Stimulated activated CD4-positive, alpha-beta T cell treated with anti-CD3 and anti-CD28 coated beads, Interleukin-4, amount 100 ng/mL, for 4 hours (primary cell): ENCODE data around the gene JPH3.
"Not testable (repeated sequence)": the region's sequence is repeated elsewhere in the genome, so short reads cannot be mapped to it uniquely, and the experiment has no call there.

Experiments
- DNase-seq, 2 experiments: peaks; one replicate each; pipeline ENCODE4 v3.0.0-alpha.2; 2020

JPH3 gene

DNA sequence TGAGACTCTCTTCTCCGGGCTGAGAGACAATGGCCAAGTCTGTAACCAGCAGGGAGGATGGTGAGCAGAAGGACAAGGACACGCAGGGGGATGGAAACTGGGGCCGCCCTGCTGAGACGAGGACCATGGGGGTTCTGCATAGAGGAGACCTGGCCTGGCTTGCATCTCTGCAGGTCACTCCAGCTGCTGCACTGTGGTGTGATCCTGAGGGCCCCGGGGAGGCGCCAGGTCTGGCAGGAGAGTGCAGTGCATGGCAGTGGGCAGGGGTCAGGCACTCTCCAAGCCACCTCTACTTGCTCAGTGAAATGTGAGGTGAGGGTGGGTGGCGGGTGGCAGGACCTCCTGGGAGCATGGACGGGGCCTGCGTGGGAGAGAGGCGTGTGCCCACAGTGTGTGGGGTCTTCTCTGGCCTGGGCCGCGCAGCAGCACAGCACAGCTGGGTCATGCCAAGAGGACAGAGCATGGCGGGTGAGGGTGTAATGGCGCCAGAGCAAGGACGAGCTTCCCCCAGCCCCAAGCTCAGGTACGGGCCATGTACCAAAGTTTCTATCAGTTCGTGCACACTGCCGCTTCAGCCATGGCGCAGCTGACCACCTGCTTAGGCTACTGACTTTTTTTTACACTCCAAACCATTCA lies 120.4 kb downstream of the JPH3 start:
- DNase-seq: no peak

DNA sequence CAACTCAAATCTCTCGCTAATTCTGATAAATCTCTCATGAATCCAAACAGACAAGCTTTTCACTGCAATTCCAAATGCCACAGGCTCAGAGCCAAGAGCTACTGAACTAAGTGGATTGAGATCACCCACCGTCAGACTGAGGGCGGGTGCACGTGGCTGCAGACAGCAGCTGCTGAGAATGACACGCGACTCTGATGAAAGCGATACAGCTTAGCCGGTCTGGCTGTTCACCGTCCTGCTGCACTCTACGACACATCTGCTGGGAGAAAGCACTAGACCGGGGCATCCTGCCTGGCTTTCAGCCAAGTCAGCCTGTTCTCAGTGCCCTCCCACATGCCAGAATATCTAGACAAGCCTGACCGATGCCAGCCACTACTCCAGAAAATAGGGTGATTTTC lies 120.9 kb downstream of the JPH3 start:
- no peak for DNase-seq

DNA sequence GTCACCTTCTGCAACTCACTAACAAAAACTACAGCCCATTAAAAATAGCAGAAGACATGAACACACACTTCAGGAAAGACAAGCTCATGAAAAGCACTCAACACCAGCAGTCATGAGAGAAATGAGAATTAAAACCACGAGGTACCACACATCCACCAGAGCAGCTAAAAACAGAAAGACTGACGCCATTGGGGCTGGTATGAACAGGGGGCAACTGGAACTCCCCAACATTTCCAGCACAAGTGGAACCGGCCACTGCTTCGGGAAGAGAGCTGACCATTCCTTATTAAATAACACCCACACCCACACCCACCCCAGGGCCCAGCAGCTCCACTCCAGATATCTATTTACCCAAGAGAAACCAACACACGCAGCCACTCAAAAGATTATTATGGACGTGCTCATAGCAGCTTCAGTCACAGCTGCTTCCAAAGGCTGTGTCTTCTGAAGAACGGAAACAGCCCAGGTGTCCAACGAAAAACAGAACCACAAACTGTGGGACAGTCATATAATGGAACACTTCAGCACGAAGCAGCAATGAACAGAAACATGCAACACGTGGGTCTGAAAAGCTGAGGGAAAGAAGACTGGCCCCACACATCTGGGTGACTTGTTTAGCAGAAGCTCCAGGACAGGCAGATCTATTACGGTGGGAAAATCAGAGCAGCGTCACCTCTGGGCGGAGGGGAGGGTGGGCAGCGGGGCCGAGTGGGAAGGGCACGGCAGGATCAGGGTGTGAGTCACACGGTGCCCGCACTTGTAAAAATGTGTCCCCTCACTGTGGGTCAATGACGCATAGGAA lies 122.4 kb downstream of the JPH3 start:
- DNase-seq: no peak

DNA sequence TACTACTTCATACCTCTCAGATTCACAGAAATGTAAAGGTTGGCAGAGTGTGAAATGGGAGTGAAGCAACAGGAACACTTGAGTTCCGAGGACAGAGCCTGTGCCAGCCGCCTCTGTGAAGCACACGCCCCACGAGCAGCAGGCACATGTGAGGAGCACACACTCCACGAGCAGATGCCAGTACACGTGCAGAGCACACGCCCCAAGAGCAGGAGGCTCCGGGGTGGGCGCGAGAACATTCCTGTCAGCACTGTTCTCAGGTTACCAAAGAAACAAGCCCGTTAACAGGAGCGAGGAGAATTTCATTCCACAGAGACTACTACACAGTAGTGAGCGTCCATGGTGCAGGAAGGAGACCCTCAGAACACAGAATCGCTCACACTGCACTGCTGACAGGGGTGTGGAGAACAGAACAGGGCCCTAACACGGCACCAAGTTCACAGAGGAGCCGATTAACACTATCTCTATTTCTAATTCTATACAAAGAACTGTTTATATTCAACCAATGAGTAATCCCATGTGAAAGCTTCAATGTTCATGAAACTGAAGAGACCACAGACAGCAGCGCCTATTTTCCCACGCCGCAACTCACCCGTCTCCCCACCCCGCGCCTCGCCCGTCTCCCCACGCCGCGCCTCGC lies 123.4 kb downstream of the JPH3 start:
- DNase-seq: no peak

DNA sequence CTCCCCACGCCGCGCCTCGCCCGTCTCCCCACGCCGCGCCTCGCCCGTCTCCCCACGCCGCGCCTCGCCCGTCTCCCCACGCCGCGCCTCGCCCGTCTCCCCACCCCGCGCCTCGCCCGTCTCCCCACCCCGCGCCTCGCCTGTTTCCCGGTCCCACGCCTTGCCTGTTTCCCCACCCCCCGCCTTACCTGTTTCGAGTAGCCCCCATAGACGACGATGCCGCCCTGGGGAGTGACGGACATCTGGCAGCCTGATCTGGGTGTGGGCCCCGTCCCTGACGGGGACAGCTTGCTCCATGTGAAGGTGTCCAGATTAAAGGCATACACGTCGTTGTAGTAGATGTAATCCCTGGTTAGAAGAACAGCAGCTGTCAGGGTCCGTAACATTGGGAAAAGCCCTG lies 124.3 kb downstream of the JPH3 start:
- not testable (repeated sequence) for DNase-seq

DNA sequence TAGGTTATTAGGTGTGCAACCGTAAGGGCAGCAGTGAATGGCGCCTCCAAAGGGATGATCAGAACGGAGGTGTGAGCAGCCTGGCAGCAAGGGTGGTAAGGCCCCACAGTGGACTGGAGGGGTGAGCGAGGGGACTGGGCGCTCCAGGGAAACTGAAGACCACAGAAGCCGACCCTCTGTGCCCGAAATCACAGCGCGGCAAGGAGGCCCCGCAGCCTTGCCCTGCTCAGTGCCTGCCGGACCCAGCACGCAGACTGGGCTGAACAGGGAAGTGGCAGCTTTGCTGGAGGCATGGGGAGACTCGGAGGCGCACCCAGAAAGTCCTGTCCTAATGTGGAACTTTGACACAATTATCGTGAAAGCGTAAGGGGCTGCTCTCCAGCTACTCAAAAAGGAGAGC lies 125.0 kb downstream of the JPH3 start:
- no peak for DNase-seq

DNA sequence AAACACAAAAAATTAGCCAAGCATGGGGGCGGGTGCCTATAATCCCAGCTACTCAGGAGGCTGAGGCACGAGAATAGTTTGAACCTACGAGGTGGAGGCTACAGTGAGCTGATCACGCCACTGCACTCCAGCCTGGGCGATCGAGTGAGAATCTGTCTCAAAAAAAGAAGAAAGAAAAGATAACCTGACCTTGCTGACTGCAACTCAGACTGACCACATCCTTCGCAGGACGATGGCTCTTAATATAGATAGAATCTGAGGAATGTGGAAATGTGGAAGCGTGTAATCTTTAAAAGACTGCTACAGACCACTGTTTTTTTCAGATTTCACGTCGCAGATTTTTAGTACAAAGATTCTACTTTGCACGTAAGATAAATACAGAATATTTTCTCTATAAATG lies 125.7 kb downstream of the JPH3 start:
- DNase-seq: no peak

DNA sequence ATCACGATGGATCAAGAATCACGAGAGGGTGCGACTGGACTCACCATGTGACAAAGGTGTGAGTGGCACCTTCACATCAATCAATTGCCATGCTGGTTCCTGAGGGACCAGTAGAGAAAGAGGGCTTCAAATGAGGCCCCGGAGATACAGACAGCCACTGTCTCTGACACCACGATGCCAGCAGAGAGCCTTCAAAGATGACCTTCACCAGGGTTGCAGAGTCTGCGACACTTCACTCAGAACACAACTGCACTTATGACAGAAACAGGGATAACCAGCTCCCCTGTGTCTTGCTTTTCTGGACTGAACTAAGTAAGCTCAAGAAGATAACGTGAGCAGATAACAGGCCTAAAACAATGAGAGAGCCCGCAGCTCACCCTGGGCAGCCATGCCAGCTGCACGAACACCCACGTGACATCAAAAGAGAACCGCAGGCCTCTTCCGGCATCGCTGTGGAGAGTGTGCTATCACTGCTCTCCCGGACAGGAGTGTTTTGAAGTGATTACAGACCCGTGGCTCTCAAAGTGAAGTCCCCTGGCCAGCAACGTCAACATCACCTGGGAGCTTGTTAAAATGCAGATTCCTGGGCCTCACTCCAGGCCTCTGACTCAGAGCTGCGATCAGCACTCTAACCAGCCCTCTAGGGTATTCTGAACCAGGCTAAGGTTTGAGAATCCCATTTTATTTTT lies 127.1 kb downstream of the JPH3 start:
- DNase-seq: no peak

DNA sequence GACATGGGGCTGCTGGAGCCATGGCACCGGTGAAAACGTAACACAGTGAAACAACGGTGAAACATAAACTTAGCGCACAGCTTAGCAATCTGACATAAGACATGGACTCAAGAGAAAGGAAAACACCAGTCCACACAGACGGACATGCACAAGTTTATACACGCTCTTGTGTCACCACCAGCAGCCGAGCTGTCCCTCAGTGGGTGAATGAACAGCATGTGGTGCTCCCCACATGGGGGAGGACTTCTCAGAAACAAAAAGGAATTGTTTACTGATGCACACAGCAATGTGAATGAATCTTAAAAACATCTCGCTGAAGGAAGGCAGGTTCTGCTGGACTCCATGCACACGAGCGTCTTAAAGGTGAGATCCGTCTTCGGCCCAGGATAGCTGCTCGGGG lies 129.3 kb downstream of the JPH3 start:
- DNase-seq: no peak

DNA sequence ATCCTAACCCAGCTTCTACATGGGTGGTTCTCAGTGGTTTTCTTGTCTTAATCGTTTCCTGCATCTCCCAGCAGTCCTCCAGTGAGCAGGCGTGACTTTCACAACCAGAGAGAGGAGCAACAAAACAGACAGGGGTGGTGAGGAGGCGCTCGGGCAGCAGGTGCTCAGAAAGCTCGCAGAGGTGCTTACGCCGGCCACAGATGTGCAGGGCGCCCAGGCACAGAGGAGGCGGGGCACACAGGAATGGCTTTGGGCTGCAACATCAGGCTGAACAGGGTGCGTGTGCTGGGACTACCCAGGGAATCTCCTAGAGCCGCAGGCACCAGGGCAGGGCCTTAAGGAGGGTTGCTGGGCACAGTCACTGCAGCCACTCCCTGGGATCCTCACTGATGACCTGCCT lies 130.9 kb downstream of the JPH3 start:
- DNase-seq: no peak

DNA sequence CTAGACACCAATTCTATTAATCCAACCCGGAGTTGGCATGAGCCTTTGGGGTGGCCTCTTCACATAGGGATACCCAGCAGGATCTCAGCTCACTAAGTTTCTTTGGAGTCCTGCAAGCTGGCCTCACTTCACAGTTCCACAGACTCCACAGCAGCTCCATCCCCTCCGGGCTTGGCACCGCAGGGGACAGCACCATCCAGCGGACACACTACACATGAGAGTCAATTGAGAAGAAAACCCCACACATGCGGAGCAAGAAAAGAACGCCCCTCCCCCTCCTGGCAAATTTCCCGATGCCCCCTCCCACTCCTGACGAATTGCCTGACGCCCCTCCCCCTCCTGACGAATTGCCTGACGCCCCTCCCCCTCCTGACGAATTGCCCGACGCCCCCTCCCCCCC lies 132.3 kb downstream of the JPH3 start:
- DNase-seq: no peak

DNA sequence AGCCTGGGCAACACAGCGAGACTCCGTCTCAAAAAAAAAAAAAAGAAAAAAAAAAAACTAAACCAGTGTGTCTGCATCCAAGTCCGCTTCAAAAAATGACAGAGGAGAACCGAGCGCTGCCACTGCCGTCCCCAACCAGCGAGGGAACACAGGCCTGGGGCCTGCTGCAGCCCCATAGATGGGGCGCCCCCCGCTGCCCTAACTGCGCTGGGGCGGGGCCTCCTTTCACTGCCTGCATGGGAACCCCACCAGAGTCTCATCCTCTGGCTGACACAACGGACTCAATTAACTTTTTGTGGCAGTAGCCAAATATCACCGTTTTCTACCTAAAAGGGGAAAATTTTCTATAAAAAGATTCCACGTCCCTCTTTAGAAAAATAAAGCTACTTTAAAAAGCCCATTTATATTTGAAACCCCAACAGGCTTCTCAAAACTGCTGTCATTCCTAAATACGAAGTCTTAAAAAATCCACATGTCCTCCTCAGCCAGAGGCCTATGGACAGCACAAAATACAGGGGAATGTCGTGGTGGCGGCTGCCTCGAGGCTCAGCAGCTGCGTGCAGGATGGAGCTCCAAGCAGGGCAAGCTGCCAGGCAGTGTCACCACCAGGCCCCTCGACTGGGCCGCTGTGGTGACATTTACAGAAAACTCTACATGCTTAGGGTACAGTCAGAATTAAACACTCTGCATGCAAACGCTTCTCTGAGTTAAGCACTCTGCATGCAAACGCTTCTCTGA lies 133.1 kb downstream of the JPH3 start:
- no peak for DNase-seq

DNA sequence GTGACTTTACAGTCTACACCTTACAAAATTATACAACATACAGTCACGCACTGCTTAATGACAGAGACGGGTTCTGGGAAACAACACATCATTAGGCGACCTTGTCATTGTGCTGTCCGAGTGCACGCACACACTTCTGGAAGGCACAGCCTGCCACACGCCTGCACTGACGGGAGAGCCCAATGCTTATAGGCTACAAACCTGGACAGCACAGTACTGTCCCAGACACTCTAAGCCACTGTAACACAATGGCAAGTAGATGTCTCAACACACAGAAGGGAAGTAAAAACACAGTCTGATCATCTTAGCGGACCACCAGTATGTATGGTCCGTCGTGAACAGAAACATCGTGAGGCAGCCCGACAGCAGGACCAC lies 133.7 kb downstream of the JPH3 start:
- DNase-seq: no peak

DNA sequence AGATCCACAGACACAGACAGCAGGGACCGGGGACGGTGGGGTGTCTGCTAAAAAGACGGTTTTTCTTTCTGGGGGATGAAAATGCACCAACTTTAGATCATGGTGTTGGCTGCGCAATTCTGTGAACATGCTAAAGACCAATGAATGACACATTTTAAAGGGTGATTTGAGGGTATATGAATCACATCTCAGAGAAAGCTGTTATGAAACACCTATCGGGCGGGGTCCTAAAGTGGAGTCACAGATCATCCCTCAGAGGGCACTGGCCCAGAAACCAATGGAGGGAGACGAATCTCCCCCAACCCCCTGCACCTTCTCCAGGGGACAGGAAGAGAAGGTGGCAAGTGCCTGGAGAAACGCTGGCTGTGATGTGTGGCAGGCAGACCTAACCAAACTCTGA lies 137.5 kb downstream of the JPH3 start:
- DNase-seq: no peak

DNA sequence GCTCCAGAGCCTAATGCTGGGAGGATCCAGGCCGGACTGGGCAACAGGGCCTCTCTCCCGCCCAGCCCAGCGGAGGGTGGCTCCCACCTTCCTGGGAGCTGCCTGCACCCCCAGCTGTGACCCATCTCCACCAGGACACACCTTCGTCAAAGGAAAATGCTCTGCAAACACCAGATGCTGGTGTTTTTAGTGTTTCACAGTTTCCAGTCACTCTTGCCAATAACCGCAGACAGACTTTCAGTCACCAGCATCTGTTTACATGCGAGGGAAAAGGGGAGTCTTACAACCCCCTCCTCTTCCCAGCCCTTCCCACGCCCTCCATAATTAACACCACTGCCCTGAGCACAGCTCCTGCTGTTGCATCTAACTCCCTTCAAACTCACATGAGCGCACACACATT lies 138.1 kb downstream of the JPH3 start:
- DNase-seq: no peak

DNA sequence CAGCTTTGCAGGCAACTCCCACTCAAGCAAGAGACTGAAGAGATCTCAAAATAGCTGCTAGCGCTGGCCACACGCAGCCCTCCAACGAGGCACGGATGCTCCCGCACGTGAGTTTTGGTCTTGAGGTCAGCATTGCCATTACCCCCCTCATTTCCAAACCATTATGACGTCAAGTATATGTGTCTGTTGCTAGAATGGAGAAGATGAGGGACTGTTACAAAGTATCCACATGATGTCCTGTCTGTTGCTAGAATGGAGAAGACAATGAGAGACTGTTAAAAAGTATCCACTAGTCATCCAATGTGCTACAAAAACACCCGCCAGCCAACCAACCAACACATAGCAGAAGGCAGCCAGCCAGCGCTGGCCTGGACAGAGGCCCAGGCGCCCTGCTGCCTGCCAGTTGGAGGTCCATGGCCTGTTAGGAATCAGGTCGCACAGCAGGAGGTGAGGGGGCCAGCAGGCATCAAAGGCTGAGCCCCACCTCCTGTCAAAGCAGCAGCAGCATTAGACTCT lies 138.7 kb downstream of the JPH3 start:
- no peak for DNase-seq

DNA sequence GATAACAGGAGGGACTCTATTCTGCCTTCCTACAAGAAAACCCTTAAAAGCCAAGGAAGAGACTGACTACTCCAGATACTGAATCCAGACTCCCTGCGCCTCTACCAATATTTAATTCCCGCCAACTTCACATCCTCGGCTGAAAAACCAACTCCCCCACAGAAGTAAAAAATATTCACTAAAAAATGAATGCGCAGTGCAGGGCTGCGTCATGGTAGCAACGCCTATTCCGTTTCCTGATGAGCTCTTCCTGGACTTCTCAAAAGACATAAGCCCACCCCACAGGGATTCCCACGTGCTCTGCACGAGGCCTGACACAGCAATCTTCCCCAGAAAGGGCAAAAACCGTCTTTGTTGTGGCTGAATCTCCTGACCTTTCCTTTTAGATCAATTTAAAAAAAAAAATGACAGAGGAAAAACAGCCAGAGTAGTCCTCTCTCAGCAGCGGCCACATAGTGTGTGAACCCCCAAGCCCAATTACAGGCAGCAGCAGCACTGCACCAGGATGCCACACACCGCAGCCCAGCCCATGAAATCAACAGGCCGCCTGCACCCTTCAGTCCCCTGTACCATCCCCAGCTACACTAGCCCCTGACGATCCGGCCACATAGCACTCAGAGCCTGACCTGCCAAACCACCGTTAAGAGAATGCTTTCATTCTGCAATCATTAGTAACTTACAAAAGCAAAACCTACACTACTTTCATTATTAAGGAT lies 139.6 kb downstream of the JPH3 start:
- no peak for DNase-seq

DNA sequence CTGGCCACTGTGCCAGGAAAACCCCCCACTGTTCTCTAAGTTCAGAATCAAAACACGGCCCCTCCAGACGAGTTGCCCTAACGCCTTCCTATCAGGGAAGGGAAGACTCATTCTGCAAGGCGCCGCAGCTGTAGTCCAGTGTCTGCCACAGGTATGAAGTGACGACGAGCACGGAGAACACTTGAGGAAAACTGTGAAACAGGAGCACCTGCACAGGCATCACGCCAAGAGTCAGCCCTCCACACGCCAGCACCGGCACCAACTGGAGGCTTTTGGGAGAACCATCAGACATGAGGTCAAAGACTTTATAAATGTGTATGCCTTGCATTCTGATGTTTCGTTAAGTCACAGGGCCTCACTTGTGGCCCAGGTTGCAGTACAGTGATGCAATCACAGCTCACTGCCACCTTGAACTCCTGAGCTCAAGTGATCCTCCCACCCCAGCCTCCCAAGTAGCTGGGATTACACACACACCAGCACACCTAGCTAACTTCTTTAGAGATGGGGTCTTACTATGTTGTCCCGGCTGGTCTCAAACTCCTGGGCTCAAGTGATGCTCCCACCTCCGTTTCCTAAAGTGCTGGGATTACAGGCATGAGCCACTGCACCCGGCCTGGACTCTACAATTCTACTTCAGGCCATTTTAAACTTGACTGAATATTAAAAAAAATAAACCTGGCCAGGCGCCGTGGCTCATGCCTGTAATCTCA lies 140.6 kb downstream of the JPH3 start:
- no peak for DNase-seq

DNA sequence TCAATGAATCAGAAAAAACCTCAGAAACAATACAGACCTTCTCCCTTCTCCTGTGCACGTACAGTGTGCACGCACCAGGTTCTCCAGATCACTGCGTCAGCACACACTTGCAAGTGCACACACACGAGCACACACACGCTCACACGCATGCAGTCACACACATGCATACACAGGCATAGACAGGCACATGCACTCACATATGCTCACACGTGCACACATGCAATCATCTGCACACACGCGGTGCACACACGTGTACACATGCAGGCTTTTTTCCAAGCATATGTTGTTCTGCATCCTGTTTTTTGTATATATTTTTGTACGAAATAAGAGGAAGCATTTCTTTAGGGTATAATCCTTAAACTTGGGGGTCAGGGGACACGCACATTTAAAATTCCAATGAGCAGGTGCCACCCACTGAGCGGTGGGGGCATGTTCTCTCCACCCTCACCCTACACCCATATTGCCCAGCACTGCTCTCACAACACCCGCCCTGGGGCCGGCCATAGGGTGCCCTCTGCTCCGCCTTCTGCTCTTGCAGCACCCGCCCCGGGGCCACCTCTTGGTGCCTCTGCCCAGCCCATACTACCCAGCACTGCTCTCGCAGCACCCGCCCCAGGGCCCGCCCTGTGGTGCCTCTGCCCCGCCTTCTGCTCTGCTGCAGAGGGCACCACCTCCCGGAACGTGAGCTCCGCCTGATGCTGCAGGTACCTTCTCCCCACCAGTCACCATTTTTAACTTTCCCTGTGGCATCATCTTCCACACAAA lies 142.6 kb downstream of the JPH3 start:
- DNase-seq: no peak

DNA sequence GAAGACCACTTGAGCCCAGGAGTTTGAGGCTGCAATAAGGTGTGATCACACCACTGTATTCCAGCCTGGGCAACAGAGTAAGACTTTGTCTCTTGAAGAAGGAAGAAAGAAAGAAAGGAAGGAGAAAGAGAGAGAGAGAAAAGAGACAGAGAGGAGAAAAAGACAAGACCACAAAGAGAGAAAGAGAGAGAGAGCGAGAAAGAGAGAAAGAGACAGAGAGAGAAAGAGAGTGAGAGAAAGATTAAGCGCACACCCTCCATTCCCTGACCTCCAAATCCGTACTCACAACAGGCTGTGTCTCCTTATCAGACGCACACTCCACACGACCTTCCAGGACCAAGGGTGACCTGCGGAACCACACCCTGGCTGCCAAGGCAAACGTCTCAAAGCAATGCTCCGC lies 143.9 kb downstream of the JPH3 start:
- DNase-seq: no peak
